Nephron (organoid): ENCODE data around the gene KRTAP10-3.

Experiments
- H3K27ac Mint-ChIP-seq, 3 experiments: 2 replicates each; pipeline ENCODE4 v1.8.0; 2020; ENCODE audit warnings: mixed read lengths in 3 of 3, mild to moderate bottlenecking in 2 of 3, moderate library complexity in 1 of 3
- H3K27me3 Mint-ChIP-seq: 2 replicates; pipeline ENCODE4 v1.8.0; 2021; ENCODE audit warnings: low read depth, mild to moderate bottlenecking, moderate library complexity, mixed read lengths
- H3K36me3 Mint-ChIP-seq: 2 replicates; pipeline ENCODE4 v1.8.0; 2020; ENCODE audit warnings: low read depth, mixed read lengths
- H3K4me1 Mint-ChIP-seq: 2 replicates; pipeline ENCODE4 v1.8.0; 2020; ENCODE audit warnings: mixed read lengths
- H3K4me3 Mint-ChIP-seq, 3 experiments: 2 replicates each; pipeline ENCODE4 v1.8.0; 2020; ENCODE audit warnings: mild to moderate bottlenecking in 3 of 3, mixed read lengths in 3 of 3, moderate library complexity in 2 of 3
- H3K9me3 Mint-ChIP-seq: 2 replicates; pipeline ENCODE4 v1.8.0; 2020; ENCODE audit warnings: mixed read lengths
- CTCF ChIP-seq, 3 experiments: fragments of 200-600 bp; sonication (generic); IDR thresholded peaks; one replicate each; pipeline ENCODE4 v1.5.0; 2021; ENCODE audit warnings: antibody characterized with exemption in 3 of 3; ENCODE audit not compliant: unreplicated experiment in 3 of 3

The KRTAP10-3 gene

DNA sequence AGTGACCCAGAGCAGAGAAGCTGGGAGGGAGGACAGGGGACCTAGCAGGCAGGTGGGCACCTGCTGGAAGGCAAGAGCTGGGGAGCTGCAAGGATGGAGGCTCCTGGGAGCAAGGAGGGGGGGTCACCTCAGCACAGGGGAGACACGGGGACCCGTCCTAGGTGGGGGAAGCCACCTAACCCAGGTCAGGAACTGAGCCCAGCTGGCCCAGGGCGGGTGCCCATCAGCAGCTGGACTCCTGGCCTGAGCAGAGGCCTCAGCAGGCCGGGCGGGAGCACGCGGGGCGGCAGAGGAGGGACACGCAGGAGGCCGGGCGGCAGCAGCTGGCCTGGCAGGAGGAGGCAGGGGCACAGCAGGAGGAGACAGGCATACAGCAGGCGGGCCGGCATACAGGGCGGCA is 19.5 kb downstream of the KRTAP10-3 start:
- TF ChIP-seq CTCF (IDR thresholded peaks at IDR 0.05; ENCODE audit: unreplicated experiment in 3 of 3): no peak
- peaks cover 9% of the 10 kb centered on the region for H3K9me3 Mint-ChIP-seq
- H3K4me1 Mint-ChIP-seq: no peaks in the 10 kb centered on the region
- no peak overlapping the region for H3K4me3 Mint-ChIP-seq
- peaks cover 5% of the 10 kb centered on the region for H3K27me3 Mint-ChIP-seq
- no peak overlapping the region for H3K27ac Mint-ChIP-seq
- H3K36me3 Mint-ChIP-seq: no peaks in the 10 kb centered on the region

DNA sequence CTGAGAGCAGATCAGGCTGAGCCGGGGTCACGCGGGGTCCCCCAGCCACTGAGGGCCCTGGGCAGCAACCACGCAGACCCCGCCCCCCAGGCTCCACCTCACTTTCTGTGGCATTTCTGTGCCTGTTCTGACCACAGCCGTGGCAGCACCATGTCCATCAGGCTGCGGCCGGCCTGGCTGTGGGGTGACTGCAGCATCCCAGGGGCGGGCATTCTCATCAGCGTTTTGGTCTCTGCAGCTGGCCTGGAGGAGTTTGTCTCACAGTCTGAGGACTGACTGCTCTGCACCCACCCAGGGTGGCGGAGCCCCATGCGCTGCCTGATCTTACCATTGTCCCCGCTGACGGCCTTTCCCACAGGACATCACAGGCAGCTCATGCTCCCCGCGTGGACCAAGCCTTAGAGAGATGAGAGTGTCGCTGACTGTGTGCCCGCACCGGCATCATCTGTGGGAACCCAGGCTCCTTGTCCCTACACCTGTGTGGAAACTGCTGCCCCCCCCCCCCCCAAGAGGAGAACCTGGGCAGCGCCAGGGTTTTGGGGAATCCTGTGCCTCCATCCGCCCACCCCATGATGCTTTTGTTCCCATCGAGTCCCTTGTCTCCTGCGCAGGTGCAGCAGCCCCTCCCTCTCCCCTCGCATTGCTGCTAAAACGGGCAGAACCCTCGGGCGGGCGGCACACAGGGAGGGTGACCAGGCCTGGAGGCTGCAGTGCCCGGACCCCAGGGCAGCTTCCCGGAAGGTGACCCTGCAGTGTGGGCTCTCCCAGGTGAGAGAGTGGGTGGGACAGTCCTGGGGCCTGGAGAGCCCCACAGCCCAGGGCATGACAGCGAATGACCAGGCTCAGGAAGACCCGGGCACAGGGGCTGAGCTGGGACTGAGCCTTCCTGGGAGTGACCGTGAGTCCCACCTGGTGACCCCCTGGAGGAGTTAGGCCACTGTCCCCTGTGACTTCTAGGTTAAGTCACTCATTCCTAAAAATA is 20.4 kb downstream of the KRTAP10-3 start:
- Mint-ChIP-seq H3K4me1 (no peaks in the 10 kb centered on the region), H3K36me3 (no peaks in the 10 kb centered on the region), H3K27me3 (peaks cover 5% of the 10 kb centered on the region), H3K27ac (no peak overlapping the region), H3K4me3 (no peak overlapping the region), H3K9me3 (peaks cover 9% of the 10 kb centered on the region)
- no peak for TF ChIP-seq CTCF (IDR thresholded peaks at IDR 0.05; ENCODE audit: unreplicated experiment in 3 of 3)

DNA sequence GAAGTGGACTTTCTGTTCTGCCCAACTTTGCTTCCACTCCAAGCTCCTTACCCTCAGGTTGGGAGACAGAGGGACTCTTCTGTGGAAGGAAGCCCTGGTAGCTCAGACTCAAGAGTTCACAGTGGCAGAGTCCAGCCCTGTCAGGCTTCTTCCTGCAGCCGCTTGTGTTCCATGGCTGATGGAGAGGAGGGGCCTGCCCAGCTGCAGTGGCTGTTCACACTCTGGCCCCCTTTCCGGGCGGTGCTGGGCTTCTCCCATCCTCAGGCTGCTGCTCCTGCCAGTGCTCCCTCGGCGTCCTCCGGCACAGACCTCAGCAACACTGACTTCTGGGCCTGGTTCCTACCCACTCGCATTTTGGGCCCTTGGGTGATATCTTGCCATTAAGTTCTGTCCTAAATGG is 22.6 kb downstream of the KRTAP10-3 start:
- Mint-ChIP-seq H3K4me1 (no peaks in the 10 kb centered on the region), H3K4me3 (no peak overlapping the region), H3K27me3 (peaks cover 10% of the 10 kb centered on the region), H3K9me3 (peaks cover 4% of the 10 kb centered on the region), H3K36me3 (no peaks in the 10 kb centered on the region), H3K27ac (no peak overlapping the region)
- TF ChIP-seq CTCF (IDR thresholded peaks at IDR 0.05; ENCODE audit: unreplicated experiment in 3 of 3): no peak

DNA sequence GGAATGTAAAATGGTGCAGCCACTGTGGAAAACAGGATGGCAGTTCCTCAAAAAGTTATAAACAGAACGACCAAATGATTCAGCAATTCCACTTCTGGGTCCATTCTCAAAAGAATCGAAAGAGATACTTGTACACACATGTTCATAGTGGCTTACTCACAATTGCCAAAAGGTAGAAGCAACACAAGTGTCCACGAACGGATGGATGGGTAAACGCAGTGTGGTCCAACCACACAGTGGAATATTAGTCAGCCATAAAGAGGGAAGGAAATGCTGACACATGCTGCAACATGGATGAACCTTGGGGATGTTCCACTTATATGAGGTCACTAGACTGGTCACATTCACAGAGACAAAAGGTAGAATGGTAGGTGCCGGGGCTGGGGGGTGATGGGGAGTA is 23.9 kb downstream of the KRTAP10-3 start:
- no peak overlapping the region for H3K4me3 Mint-ChIP-seq
- peaks cover 3% of the 10 kb centered on the region for H3K9me3 Mint-ChIP-seq
- TF ChIP-seq CTCF (IDR thresholded peaks at IDR 0.05; ENCODE audit: unreplicated experiment in 3 of 3): no peak
- H3K36me3 Mint-ChIP-seq: no peaks in the 10 kb centered on the region
- H3K4me1 Mint-ChIP-seq: no peaks in the 10 kb centered on the region
- H3K27me3 Mint-ChIP-seq: peaks cover 16% of the 10 kb centered on the region
- no peak overlapping the region for H3K27ac Mint-ChIP-seq

DNA sequence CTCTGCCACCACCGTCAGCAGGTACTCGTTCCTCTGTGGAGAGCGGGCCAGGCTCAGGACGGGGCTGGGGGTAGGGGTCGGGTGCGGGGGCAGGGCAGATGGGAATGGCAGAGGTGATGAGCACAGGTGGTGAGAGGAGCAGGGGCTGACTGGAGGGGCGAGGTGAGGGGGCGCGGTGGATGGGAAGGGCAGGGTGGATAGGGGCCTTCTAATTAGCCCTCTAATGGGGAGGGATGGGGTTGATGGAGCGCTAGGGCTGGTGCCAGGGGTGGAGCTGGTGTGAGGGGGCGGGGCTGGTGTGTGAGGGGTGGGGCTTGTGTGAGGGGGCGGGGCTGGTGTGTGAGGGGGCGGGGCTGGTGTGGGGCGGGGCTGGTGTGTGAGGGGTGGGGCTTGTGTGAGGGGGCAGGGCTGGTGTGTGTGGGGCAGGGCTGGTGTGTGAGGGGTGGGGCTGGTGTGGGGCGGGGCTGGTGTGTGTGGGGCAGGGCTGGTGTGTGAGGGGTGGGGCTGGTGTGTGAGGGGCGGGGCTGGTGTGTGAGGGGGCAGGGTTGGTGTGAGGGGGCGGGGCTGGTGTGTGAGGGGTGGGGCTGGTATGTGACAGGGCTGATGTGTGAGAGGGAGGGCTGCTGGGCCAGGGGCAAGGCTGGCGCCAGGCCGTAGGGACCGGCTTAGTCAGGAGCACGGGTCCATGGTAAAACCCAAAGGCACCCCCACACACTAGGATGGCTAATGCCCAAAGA is 24.5 kb downstream of the KRTAP10-3 start:
- H3K27me3 Mint-ChIP-seq: peaks cover 16% of the 10 kb centered on the region
- no peak overlapping the region for H3K4me3 Mint-ChIP-seq
- H3K4me1 Mint-ChIP-seq: no peaks in the 10 kb centered on the region
- no peak overlapping the region for H3K27ac Mint-ChIP-seq
- H3K36me3 Mint-ChIP-seq: no peaks in the 10 kb centered on the region
- no peak for TF ChIP-seq CTCF (IDR thresholded peaks at IDR 0.05; ENCODE audit: unreplicated experiment in 3 of 3)
- peaks cover 3% of the 10 kb centered on the region for H3K9me3 Mint-ChIP-seq
